Cardiac fibroblast (primary cell): ENCODE results near the gene BDP1.
A peak's percentile ranks its signal among the peaks of the same experiment; 100 is the strongest.
"Not testable (repeated sequence)": the region's sequence is repeated elsewhere in the genome, so short reads cannot be mapped to it uniquely, and the experiment has no call there.

ENCODE experiments used
- DNase-seq, 2 donors: peaks; one replicate each; pipeline versions ENCODE4 v3.0.0 to v3.0.0-alpha.2; 2010; ENCODE audit warnings: low read depth in 2 of 2
- H3K4me3 ChIP-seq, 2 donors: replicated peaks in 1 of 2; 1 replicate in 1 of 2; 2 replicates in 1 of 2; pipeline ENCODE4 v1.5.1; 2011; ENCODE audit warnings: low read depth in 2 of 2, low read length in 2 of 2, mild to moderate bottlenecking in 2 of 2, moderate library complexity in 1 of 2
- CTCF ChIP-seq: IDR thresholded peaks from one replicate; pipeline ENCODE4 v1.5.1; 2011; ENCODE audit warnings: low read depth, mild to moderate bottlenecking, low read length, inconsistent platforms

Gene BDP1

GRCh38 chr5:71537687-71538086 lies 82.2 kb downstream of the BDP1 start:
- peak in 1 of 2 donors; percentile 21 for DNase-seq
- H3K4me3 ChIP-seq = no peak overlapping the region
- no peak for TF ChIP-seq CTCF

GRCh38 chr5:71550885-71551284 lies 95.4 kb downstream of the BDP1 start:
- DNase-seq, H3K4me3 ChIP-seq: not testable (repeated sequence)

- not testable (repeated sequence) for H3K4me3 ChIP-seq, DNase-seq
Observed at GRCh38 chr5:71551582-71551981, 96.1 kb downstream of the BDP1 start.

GRCh38 chr5:71552026-71552749 lies 96.7 kb downstream of the BDP1 start:
- not testable (repeated sequence) for DNase-seq

GRCh38 chr5:71563161-71563560 lies 107.7 kb downstream of the BDP1 start:
- DNase-seq = no peak
- no peak for TF ChIP-seq CTCF
- no peak overlapping the region for H3K4me3 ChIP-seq

More at GRCh38 chr5:71552026-71552749, 96.7 kb downstream of the BDP1 start:
- not testable (repeated sequence) for H3K4me3 ChIP-seq

GRCh38 chr5:71564895-71565294 lies 109.4 kb downstream of the BDP1 start:
- no peak overlapping the region for H3K4me3 ChIP-seq
- no peak for TF ChIP-seq CTCF
- DNase-seq = no peak

- no peak overlapping the region for H3K4me3 ChIP-seq
Observed at GRCh38 chr5:71569748-71570509, 114.5 kb downstream of the BDP1 start.

GRCh38 chr5:71571811-71572210 lies 116.4 kb downstream of the BDP1 start:
- not testable (repeated sequence) for DNase-seq

More at GRCh38 chr5:71569748-71570509, 114.5 kb downstream of the BDP1 start:
- DNase-seq = no peak
- no peak for TF ChIP-seq CTCF

GRCh38 chr5:71573591-71573990 lies 118.1 kb downstream of the BDP1 start:
- DNase-seq = peak; percentile 4 to 6
- no peak overlapping the region for H3K4me3 ChIP-seq
- TF ChIP-seq CTCF = no peak

More at GRCh38 chr5:71571811-71572210, 116.4 kb downstream of the BDP1 start:
- H3K4me3 ChIP-seq = not testable (repeated sequence)

GRCh38 chr5:71575588-71575987 lies 120.1 kb downstream of the BDP1 start:
- H3K4me3 ChIP-seq, DNase-seq: not testable (repeated sequence)
